ENCODE data around the gene PI4KB.

PI4KB gene

GRCh38 chr1:151367658-151368392 lies 40.6 kb upstream of the PI4KB start:
- no peak overlapping the region for H2AFZ ChIP-seq (ENCODE audit: insufficient read depth, low read length, poor library complexity)
- no peak overlapping the region for H2AK5ac ChIP-seq (ENCODE audit: low read length)
- no CpG with 5 or more reads among the region's 8 CpGs for WGBS (ENCODE audit: extremely low coverage, insufficient coverage, insufficient read length)

DNA sequence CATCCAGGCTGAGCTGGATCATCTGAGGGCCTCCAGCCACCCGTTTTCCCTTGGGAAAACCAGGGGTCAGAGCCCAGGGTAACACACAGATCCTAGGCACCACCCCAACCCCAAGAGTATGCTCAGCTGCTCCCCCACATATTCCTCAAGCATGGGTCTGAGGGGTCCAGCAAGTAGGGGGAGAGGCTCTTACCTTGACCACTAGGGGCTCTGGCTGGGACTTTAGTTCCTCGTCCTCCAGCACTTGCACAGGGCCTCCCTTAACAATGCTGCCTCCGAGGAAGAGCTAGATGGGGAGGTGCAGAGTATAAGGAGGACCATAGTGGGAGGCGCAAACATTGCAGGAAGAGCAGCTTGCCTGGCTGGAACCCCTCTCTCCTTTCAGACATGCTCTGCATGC lies 37.8 kb upstream of the PI4KB start:
- H3K14ac ChIP-seq (ENCODE audit: low read length): no peak overlapping the region
- no peaks in the 10 kb centered on the region for H3K79me2 ChIP-seq (ENCODE audit: control insufficient read depth, insufficient read depth, low read length, poor library complexity)
- no peak overlapping the region for H2AK5ac ChIP-seq (ENCODE audit: low read length)
- H4K12ac ChIP-seq (ENCODE audit: low read depth, low read length): no peak overlapping the region
- H2AFZ ChIP-seq (ENCODE audit: insufficient read depth, low read length, poor library complexity): no peak overlapping the region
- H3K27ac ChIP-seq (ENCODE audit: low read depth, low read length): no peak overlapping the region
- no peak for DNase-seq
- H3K4ac ChIP-seq (ENCODE audit: low read depth, low read length): no peak overlapping the region
- no peak overlapping the region for H4K8ac ChIP-seq (ENCODE audit: low read depth, low read length)
- no peak overlapping the region for H3K9ac ChIP-seq (ENCODE audit: low read length)
- no peak overlapping the region for H3K18ac ChIP-seq (ENCODE audit: low read length)
- peaks cover 2 to 3% of the 10 kb centered on the region in 2 experiments for H3K36me3 ChIP-seq (ENCODE audit: control insufficient read depth in 1 of 2, insufficient read depth in 2 of 2, low read length in 2 of 2)
- no peaks in the 10 kb centered on the region for H3K4me1 ChIP-seq (ENCODE audit: control insufficient read depth in 1 of 2, insufficient read depth in 2 of 2, low read length in 2 of 2)
- H2BK12ac ChIP-seq (ENCODE audit: low read length): no peak overlapping the region
- no peaks in the 10 kb centered on the region for H3K27me3 ChIP-seq (ENCODE audit: insufficient read depth, low read length)
- H3K9me3 ChIP-seq (ENCODE audit: insufficient read depth, low read depth, low read length): peaks cover 18% of the 10 kb centered on the region
- H3K23ac ChIP-seq (ENCODE audit: low read length): no peak overlapping the region
- H4K91ac ChIP-seq (ENCODE audit: low read depth, low read length): no peak overlapping the region
- H3K4me3 ChIP-seq (ENCODE audit: low read depth, low read length): no peak overlapping the region
- H3K79me1 ChIP-seq (ENCODE audit: low read length): no peaks in the 10 kb centered on the region
- no peak overlapping the region for H3K4me2 ChIP-seq (ENCODE audit: low read length)
- no peak overlapping the region for H2BK120ac ChIP-seq (ENCODE audit: insufficient read depth, low read length, poor library complexity)
- no peak overlapping the region for H2BK5ac ChIP-seq (ENCODE audit: low read depth, low read length, poor library complexity)
- no CpG with 5 or more reads among the region's 4 CpGs for WGBS (ENCODE audit: extremely low coverage, insufficient coverage, insufficient read length)

More at GRCh38 chr1:151367658-151368392, 40.6 kb upstream of the PI4KB start:
- peaks cover 2% of the 10 kb centered on the region for H3K79me2 ChIP-seq (ENCODE audit: control insufficient read depth, insufficient read depth, low read length, poor library complexity)
- H3K23ac ChIP-seq (ENCODE audit: low read length): no peak overlapping the region
- no peak overlapping the region for H4K12ac ChIP-seq (ENCODE audit: low read depth, low read length)
- H3K4ac ChIP-seq (ENCODE audit: low read depth, low read length): no peak overlapping the region
- H4K91ac ChIP-seq (ENCODE audit: low read depth, low read length): no peak overlapping the region
- no peak overlapping the region for H3K27ac ChIP-seq (ENCODE audit: low read depth, low read length)
- H3K9me3 ChIP-seq (ENCODE audit: insufficient read depth, low read depth, low read length): peaks cover 10% of the 10 kb centered on the region
- no peaks in the 10 kb centered on the region for H3K27me3 ChIP-seq (ENCODE audit: insufficient read depth, low read length)
- H3K79me1 ChIP-seq (ENCODE audit: low read length): peaks cover 2% of the 10 kb centered on the region
- H2BK120ac ChIP-seq (ENCODE audit: insufficient read depth, low read length, poor library complexity): no peak overlapping the region
- H2BK5ac ChIP-seq (ENCODE audit: low read depth, low read length, poor library complexity): no peak overlapping the region
- no peak overlapping the region for H3K9ac ChIP-seq (ENCODE audit: low read length)
- no peak overlapping the region for H3K4me3 ChIP-seq (ENCODE audit: low read depth, low read length)
- DNase-seq: no peak
- H3K4me2 ChIP-seq (ENCODE audit: low read length): no peak overlapping the region
- no peak overlapping the region for H4K8ac ChIP-seq (ENCODE audit: low read depth, low read length)
- no peak overlapping the region for H2BK12ac ChIP-seq (ENCODE audit: low read length)
- peaks cover 0 to 4% of the 10 kb centered on the region in 2 experiments for H3K4me1 ChIP-seq (ENCODE audit: control insufficient read depth in 1 of 2, insufficient read depth in 2 of 2, low read length in 2 of 2)
- H3K18ac ChIP-seq (ENCODE audit: low read length): no peak overlapping the region
- no peak overlapping the region for H3K14ac ChIP-seq (ENCODE audit: low read length)
- H3K36me3 ChIP-seq (ENCODE audit: control insufficient read depth in 1 of 2, insufficient read depth in 2 of 2, low read length in 2 of 2): peaks cover 2 to 3% of the 10 kb centered on the region in 2 experiments

- Histone ChIP-seq H3K27ac (ENCODE audit: low read depth, low read length) (no peak overlapping the region), H2AFZ (ENCODE audit: insufficient read depth, low read length, poor library complexity) (no peak overlapping the region), H3K9ac (ENCODE audit: low read length) (no peak overlapping the region), H3K27me3 (ENCODE audit: insufficient read depth, low read length) (no peaks in the 10 kb centered on the region), H3K4ac (ENCODE audit: low read depth, low read length) (no peak overlapping the region), H3K4me3 (ENCODE audit: low read depth, low read length) (no peak overlapping the region), H3K4me2 (ENCODE audit: low read length) (no peak overlapping the region), H3K18ac (ENCODE audit: low read length) (no peak overlapping the region), H4K91ac (ENCODE audit: low read depth, low read length) (no peak overlapping the region), H3K79me1 (ENCODE audit: low read length) (no peaks in the 10 kb centered on the region), H4K8ac (ENCODE audit: low read depth, low read length) (no peak overlapping the region), H3K9me3 (ENCODE audit: insufficient read depth, low read depth, low read length) (peaks cover 15% of the 10 kb centered on the region), H2AK5ac (ENCODE audit: low read length) (no peak overlapping the region), H4K12ac (ENCODE audit: low read depth, low read length) (no peak overlapping the region), H2BK12ac (ENCODE audit: low read length) (no peak overlapping the region), H3K14ac (ENCODE audit: low read length) (no peak overlapping the region), H2BK120ac (ENCODE audit: insufficient read depth, low read length, poor library complexity) (no peak overlapping the region), H3K79me2 (ENCODE audit: control insufficient read depth, insufficient read depth, low read length, poor library complexity) (no peaks in the 10 kb centered on the region), H3K36me3 (ENCODE audit: control insufficient read depth in 1 of 2, insufficient read depth in 2 of 2, low read length in 2 of 2) (peaks cover 2 to 3% of the 10 kb centered on the region in 2 experiments), H3K23ac (ENCODE audit: low read length) (no peak overlapping the region), H2BK5ac (ENCODE audit: low read depth, low read length, poor library complexity) (no peak overlapping the region), H3K4me1 (ENCODE audit: control insufficient read depth in 1 of 2, insufficient read depth in 2 of 2, low read length in 2 of 2) (no peaks in the 10 kb centered on the region)
- no CpG with 5 or more reads among the region's 3 CpGs for whole genome bisulfite sequencing (ENCODE audit: extremely low coverage, insufficient coverage, insufficient read length)
- DNase-seq: no peak
Measured at GRCh38 chr1:151362308-151363155, 35.3 kb upstream of the PI4KB start.

DNA sequence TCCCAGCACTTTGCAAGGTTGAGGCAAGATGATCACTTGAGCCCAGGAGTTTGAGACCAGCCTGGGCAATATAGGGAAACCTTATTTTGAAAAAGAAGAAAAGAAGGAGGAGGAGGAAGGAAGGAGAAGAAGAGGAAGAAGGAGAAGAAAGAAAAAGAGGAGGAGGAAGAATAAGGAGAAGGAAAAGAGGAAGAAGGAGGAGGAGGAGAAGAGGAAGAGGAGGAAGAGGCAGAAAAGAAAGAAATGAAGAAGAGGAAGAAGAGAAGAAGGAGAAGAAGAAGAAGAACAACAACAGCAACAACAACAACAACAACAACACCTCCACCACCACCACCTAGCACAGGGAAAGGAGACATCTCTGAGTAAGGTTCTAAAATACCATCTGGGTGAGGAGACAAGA lies 34.7 kb upstream of the PI4KB start:
- H2AFZ ChIP-seq (ENCODE audit: insufficient read depth, low read length, poor library complexity): no peak overlapping the region
- no peak overlapping the region for H2BK120ac ChIP-seq (ENCODE audit: insufficient read depth, low read length, poor library complexity)
- H3K27me3 ChIP-seq (ENCODE audit: insufficient read depth, low read length): no peaks in the 10 kb centered on the region
- H2BK5ac ChIP-seq (ENCODE audit: low read depth, low read length, poor library complexity): no peak overlapping the region
- no peak overlapping the region for H3K4ac ChIP-seq (ENCODE audit: low read depth, low read length)
- no peak overlapping the region for H3K9ac ChIP-seq (ENCODE audit: low read length)
- no peak overlapping the region for H2AK5ac ChIP-seq (ENCODE audit: low read length)
- DNase-seq: no peak
- H3K36me3 ChIP-seq (ENCODE audit: control insufficient read depth in 1 of 2, insufficient read depth in 2 of 2, low read length in 2 of 2): peaks cover 2 to 3% of the 10 kb centered on the region in 2 experiments
- no peaks in the 10 kb centered on the region for H3K4me1 ChIP-seq (ENCODE audit: control insufficient read depth in 1 of 2, insufficient read depth in 2 of 2, low read length in 2 of 2)
- no peak overlapping the region for H4K8ac ChIP-seq (ENCODE audit: low read depth, low read length)
- H3K79me2 ChIP-seq (ENCODE audit: control insufficient read depth, insufficient read depth, low read length, poor library complexity): no peaks in the 10 kb centered on the region
- H3K4me3 ChIP-seq (ENCODE audit: low read depth, low read length): no peak overlapping the region
- H2BK12ac ChIP-seq (ENCODE audit: low read length): no peak overlapping the region
- H3K9me3 ChIP-seq (ENCODE audit: insufficient read depth, low read depth, low read length): peaks cover 15% of the 10 kb centered on the region
- no peak overlapping the region for H4K91ac ChIP-seq (ENCODE audit: low read depth, low read length)
- no peaks in the 10 kb centered on the region for H3K79me1 ChIP-seq (ENCODE audit: low read length)
- H3K4me2 ChIP-seq (ENCODE audit: low read length): no peak overlapping the region
- no peak overlapping the region for H3K18ac ChIP-seq (ENCODE audit: low read length)
- no peak overlapping the region for H3K14ac ChIP-seq (ENCODE audit: low read length)
- H3K23ac ChIP-seq (ENCODE audit: low read length): no peak overlapping the region
- no peak overlapping the region for H4K12ac ChIP-seq (ENCODE audit: low read depth, low read length)
- no peak overlapping the region for H3K27ac ChIP-seq (ENCODE audit: low read depth, low read length)

Measured in trophoblast cell (in vitro differentiated cells and primary cell).